Activated T-cell treated with anti-CD3 and anti-CD28 coated beads for 1 hour (primary cell): ENCODE measurements around the gene GSG1.
"Not testable (repeated sequence)": the region's sequence is repeated elsewhere in the genome, so short reads cannot be mapped to it uniquely, and the experiment has no call there.

Experiments
- DNase-seq: peaks from one replicate; pipeline ENCODE4 v3.0.0-alpha.2; 2020; ENCODE audit warnings: low read depth

The GSG1 gene

DNA sequence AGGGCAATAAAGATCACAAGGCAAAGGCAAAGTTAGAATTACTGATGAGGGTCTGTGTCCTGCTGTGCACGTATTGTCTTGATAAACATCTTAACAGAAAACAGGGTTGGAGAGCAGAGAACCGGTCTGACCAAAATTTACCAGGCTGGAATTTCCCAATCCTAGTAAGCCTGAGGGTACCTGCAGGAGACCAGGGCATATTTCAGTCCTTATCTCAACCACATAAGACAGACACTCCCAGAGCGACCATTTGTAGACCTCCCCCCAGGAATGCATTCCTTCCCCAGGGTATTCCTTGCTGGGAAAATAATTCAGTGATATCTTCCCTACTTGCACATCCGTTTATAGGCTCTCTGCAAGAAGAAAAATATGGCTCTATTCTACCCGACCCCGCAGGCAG, 49.9 kb downstream of the GSG1 start:
- not testable (repeated sequence) for DNase-seq

DNA sequence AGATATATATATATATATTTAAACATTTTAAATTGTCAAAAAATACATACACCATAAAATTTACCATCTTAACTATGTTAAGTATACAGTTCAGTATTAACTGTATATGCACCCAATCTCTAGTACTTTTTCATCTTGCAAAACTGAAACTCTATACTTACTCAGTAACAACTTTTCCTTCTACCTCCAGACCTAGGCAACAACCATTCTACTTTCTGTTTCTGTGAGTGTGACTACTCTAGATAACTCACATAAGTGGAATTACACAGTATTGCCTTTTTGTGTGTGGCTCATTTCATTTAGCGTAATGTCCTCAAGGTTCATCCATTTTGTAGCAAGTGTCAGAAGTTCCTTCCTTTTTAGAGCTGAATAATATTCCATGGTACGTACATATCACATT, 51.0 kb downstream of the GSG1 start:
- no peak for DNase-seq

- no peak for DNase-seq
Measured at GRCh38 chr12:13049816-13050215, 53.7 kb downstream of the GSG1 start.

DNA sequence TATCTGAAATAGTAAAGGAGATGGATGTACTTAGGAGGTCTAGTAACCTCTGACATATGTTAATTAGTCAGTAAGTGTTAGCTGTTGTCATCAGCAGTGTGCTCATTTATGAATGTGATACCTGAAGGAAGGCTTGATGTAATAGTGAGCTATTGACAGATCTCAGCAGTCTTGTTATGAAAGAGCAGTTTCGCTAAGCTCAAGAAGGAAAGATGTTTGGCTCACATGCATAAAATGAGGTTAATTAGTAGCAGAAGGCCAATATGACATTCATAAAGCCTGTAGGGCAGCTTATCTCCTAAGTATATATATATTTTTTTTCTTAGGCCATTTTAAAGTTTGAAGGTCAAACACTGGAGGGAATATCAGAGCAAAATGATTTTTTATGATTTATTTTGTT, 56.5 kb downstream of the GSG1 start:
- no peak for DNase-seq

DNA sequence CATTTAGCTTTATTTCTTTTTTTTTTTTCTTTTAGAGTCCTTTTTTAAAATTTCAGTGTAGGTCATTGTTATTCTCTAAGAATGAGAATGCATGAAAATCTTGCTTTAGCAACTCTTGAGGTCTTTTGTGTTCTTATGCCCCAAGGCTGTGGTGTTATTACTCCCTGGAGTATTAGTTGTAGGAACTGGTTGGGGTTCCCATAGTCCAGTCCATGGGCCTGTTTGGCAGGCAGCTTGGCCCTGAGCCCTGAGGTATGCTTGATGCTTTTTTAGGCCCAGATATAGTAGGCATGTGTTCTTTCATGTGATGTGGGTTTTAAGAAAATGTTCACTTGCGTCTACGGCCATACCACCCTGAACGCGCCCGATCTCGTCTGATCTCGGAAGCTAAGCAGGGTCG, 57.7 kb downstream of the GSG1 start:
- no peak for DNase-seq

DNA sequence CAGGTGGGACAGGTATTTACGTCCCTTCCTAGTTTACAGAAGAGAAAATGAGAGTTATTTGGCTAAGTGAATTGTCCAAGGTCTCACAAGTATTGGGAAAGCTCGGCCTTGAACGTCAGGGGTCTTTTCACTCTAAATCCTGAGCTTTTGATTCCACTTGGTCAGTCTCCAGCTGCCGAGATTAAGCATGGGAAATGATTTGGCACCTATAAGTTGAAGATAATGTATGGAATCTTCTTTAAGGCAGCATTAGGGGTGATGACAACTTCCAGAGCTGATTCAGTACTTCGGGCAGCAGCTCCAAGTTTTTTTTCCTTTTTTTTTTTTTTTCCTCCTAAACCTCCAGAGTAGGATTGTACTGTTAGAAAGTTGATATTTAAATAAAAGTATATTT, 58.6 kb downstream of the GSG1 start:
- DNase-seq = no peak

- DNase-seq = peak; percentile 70
Measured at GRCh38 chr12:13044002-13044905, 59.2 kb downstream of the GSG1 start, which contains the start of gene FAM234B. FAM234B (plus strand) TSS chr12:13044381; CDS start chr12:13044404, 23 bp downstream.

DNA sequence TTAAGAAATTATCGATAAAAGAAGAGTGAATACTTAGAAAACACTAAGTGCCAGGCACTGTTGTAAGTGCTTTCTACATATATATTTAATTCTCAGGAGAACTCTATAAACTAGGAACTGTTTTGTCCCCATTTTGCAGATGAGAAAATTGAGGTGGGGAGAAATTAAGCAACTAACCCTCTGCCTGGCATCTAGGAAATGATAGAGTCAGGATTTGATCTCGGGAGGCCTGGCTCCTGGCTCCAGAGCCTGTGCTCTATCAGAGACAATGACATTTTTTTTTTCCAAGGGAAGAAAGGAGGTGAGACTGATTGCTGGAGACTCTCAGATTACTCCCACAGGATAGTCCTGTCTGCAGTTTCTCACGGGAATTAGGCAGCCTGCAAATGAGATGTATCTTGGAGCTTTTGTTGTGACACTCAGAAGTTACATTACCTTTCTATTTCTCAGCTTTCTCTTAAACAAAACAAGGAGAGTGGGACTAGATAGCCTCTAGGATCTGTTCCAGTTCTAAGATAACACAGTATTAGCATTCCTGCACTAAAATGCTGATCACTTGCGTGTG, 60.7 kb downstream of the GSG1 start:
- no peak for DNase-seq

GRCh38 chr12:13041224-13041623, 62.2 kb downstream of the GSG1 start:
- no peak for DNase-seq

DNA sequence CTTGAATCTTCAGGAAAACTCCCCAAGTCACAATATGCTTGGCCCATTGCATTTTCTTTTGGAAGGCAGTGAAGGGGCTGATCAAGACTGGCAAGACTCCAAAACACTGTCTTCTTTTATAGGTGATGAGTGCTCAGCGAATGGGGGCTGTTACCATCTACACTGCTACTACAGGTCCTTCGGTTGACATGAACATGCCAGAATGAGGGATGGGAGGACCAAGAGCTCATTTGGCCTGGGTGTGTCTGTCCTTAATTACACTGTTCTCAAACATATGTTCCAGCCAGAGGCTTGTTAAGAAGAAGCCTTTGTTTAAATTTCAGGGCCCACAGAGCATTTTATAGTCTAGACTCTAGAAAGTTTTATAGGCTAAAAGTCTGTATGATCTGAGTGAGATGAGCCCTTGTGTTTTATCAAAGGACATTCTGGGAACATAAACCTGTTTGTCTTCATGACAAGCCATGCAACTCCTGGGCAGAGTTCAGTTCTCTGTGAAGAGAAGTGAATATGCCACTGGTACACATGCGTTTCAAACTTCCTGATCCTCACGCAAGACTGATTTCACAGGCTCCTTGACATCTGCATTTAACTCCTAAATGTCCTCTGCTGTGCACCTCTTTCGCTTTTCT, 64.0 kb downstream of the GSG1 start:
- DNase-seq = no peak

- no peak for DNase-seq
Measured at GRCh38 chr12:13038491-13039161, 64.8 kb downstream of the GSG1 start.

DNA sequence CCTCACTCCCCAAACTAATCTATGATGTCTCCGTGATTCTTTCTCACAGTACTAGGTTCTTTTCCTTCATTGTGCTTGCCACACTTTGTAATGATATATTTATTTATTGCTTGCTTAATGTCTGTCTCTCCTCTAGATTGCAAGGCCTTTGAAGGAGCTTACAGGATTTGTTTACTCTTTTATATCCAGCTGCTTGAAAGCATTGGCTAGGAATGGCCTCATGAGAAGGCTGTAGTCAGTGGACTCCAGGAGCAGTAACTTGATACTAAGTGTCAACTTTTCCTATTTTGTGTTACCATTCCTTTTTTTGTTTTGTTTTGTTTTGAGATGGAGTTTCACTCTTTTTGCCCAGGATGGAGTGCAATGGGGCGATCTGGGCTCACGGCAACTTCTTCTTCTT, 66.6 kb downstream of the GSG1 start:
- no peak for DNase-seq

DNA sequence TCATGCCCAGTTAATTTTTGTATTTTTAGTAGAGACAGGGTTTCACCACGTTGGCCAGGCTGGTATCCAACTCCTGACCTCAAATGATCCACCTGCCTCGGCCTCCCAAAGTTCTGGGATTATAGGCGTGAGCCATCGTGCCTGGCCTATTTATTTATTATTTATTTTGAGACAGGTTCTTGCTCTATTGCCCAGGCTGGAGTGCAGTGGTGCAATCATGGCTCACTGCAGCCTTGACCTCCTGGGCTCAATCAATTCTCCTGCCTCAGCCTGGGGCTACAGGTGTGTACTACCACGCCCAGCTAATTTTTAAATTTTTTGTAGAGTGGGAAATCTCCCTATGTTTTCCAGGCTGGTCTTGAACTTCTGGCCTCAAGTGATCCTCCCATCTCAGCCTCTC, 68.1 kb downstream of the GSG1 start:
- DNase-seq = not testable (repeated sequence)
